ENCODE measurements around the gene MUC12.

DNA sequence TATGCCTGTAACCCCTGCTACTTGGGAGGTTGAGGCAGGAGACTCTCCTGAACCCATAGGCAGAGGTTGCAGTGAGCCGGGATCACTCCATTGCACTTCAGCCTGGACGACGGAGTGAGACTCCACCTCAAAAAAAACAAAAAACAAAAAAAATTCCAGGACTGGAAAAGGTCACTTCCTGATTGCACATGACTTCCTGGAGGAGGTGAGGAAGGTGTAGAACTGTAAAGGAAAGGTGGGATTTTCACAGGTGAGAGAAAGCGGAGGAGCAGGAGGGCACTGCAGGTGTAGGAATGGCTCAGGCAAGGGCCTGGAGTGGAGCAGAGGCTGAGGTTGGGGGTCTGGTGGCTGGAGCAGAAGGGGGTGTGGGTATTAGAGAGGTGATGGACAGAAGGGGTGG, 23.3 kb upstream of the MUC12 start:
- TF ChIP-seq, protein P1, sequence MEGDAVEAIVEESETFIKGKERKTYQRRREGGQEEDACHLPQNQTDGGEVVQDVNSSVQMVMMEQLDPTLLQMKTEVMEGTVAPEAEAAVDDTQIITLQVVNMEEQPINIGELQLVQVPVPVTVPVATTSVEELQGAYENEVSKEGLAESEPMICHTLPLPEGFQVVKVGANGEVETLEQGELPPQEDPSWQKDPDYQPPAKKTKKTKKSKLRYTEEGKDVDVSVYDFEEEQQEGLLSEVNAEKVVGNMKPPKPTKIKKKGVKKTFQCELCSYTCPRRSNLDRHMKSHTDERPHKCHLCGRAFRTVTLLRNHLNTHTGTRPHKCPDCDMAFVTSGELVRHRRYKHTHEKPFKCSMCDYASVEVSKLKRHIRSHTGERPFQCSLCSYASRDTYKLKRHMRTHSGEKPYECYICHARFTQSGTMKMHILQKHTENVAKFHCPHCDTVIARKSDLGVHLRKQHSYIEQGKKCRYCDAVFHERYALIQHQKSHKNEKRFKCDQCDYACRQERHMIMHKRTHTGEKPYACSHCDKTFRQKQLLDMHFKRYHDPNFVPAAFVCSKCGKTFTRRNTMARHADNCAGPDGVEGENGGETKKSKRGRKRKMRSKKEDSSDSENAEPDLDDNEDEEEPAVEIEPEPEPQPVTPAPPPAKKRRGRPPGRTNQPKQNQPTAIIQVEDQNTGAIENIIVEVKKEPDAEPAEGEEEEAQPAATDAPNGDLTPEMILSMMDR (IDR thresholded peaks at IDR 0.05 in 2 of 3, conservative IDR thresholded peaks at IDR 0.05 in 1 of 3; ENCODE audit: borderline replicate concordance in 1 of 3, insufficient read depth in 1 of 3, low read depth in 2 of 3, low read length in 2 of 3) = no peak
- no peak for TF ChIP-seq POLR2AphosphoS5 (IDR thresholded peaks at IDR 0.05; ENCODE audit: low read depth, low read length)
- TF ChIP-seq EZH2 (IDR thresholded peaks at IDR 0.05) = no peak
- TF ChIP-seq SIN3A (IDR thresholded peaks at IDR 0.05; ENCODE audit: low read depth) = no peak
- TF ChIP-seq EZH2phosphoT487 (IDR thresholded peaks at IDR 0.05; ENCODE audit: borderline replicate concordance) = no peak
- no peak for TF ChIP-seq POLR2A (IDR thresholded peaks at IDR 0.05; ENCODE audit: borderline replicate concordance, extremely low read depth, insufficient read depth, insufficient read length)
- TF ChIP-seq JUND (IDR thresholded peaks at IDR 0.05) = no peak

Data from HCT116 (cell line).